HCT116 (cell line): ENCODE results near the gene CLTC. TPM values are rescaled to one million over a fixed set of nuclear protein-coding genes. Genes with fewer than 3 reads are reported as not detected.

Experiments used
- ATAC-seq: fragments of 200-7000 bp; cut with Tn5 transposase; 2 replicates; pipeline ENCODE4 v1.9.1; 2020; ENCODE audit warnings: mild to moderate bottlenecking, moderate library complexity
- BruUV-seq: library from RNA; stranded (reverse); fragments of 400-500 nt; replicated peaks from 2 replicates; lab custom pipeline; 2021; lab: Mats Ljungman, UMichigan
- CTCF ChIA-PET: fragments of 300-600 bp; sonication (Branson Sonifier 250); formaldehyde crosslinking; loops from one replicate; lab custom pipeline; 2021; ENCODE audit warnings: antibody characterized with exemption; lab: Charles Lee
- POLR2A ChIA-PET: fragments of 300-600, 350-600 bp; sonication (Branson Sonifier 250); formaldehyde crosslinking; loops from one replicate; lab custom pipeline; 2021; ENCODE audit warnings: antibody characterized with exemption; lab: Charles Lee
- RAD21 ChIA-PET, 2 experiments: fragments of 300-600 bp; sonication (Branson Sonifier 250); formaldehyde crosslinking; loops; one replicate each; lab custom pipeline; 2023; ENCODE audit warnings: low total read pairs in 2 of 2; ENCODE audit not compliant: uncharacterized antibody in 2 of 2, unreplicated experiment in 2 of 2, low non-redundant PET in 1 of 2; lab: Charles Lee
- DNase-seq: peaks from one replicate; pipeline ENCODE4 v3.0.0-alpha.2; 2010; ENCODE audit warnings: low read depth, low spot score
- H2AFZ ChIP-seq: fragments of 200-600 bp; shearing (Covaris generic), sonication (generic); 2 replicates; pipeline ENCODE4 v1.6.1; 2017; ENCODE audit warnings: low read depth, mixed run types, mixed read lengths, antibody characterized with exemption, low read length; ENCODE audit not compliant: poor library complexity, severe bottlenecking
- H3K27ac ChIP-seq: 2 replicates; pipeline ENCODE4 v1.5.1; 2012; ENCODE audit warnings: low read depth, low read length
- H3K27me3 ChIP-seq: fragments of 200-600 bp; sonication (generic); 2 replicates; pipeline ENCODE4 v1.6.1; 2016; ENCODE audit warnings: mixed run types, low read length, mixed read lengths; ENCODE audit not compliant: insufficient read depth
- H3K36me3 ChIP-seq, 2 experiments: fragments of 200-500 bp in 1 of 2; fragments of 200-600 bp in 1 of 2; sonication (Bioruptor generic) in 1 of 2; sonication (generic) in 1 of 2; 2 replicates each; pipeline versions ENCODE4 v1.5.1 to v1.6.1; 2014 to 2016; ENCODE audit warnings: low read length in 2 of 2, inconsistent platforms in 1 of 2, mixed read lengths in 1 of 2, mixed run types in 1 of 2; ENCODE audit not compliant: insufficient read depth in 2 of 2, control insufficient read depth in 1 of 2
- H3K4me1 ChIP-seq, 2 experiments: fragments of 200-600 bp in 1 of 2; sonication (generic) in 1 of 2; 2 replicates each; pipeline versions ENCODE4 v1.5.1 to v1.6.1; 2012 to 2017; ENCODE audit warnings: low read length in 2 of 2, inconsistent platforms in 1 of 2, mild to moderate bottlenecking in 1 of 2, mixed read lengths in 1 of 2, mixed run types in 1 of 2, moderate library complexity in 1 of 2; ENCODE audit not compliant: insufficient read depth in 2 of 2, control insufficient read depth in 1 of 2
- H3K4me2 ChIP-seq: fragments of 200-600 bp; sonication (generic); 2 replicates; pipeline ENCODE4 v1.6.1; 2017; ENCODE audit warnings: mixed run types, low read length, mixed read lengths
- H3K4me3 ChIP-seq, 2 experiments: fragments of 200-600 bp in 1 of 2; sonication (generic) in 1 of 2; replicated peaks in 1 of 2; 2 replicates each; pipeline ENCODE4 v1.5.1; 2011 to 2016; ENCODE audit warnings: low read length in 2 of 2, control low read depth in 1 of 2, low read depth in 1 of 2, mild to moderate bottlenecking in 1 of 2, mixed read lengths in 1 of 2, mixed run types in 1 of 2
- H3K79me2 ChIP-seq: fragments of 200-600 bp; sonication (generic); 2 replicates; pipeline ENCODE4 v1.6.1; 2017; ENCODE audit warnings: mild to moderate bottlenecking, mixed run types, low read length, moderate library complexity, mixed read lengths; ENCODE audit not compliant: insufficient read depth
- H3K9ac ChIP-seq: fragments of 200-600 bp; sonication (generic); 2 replicates; pipeline ENCODE4 v1.6.1; 2016; ENCODE audit warnings: low read length, mixed read lengths
- H3K9me2 ChIP-seq: fragments of 200-600 bp; sonication (generic), shearing (Covaris generic); 2 replicates; pipeline ENCODE4 v1.6.1; 2017; ENCODE audit warnings: mixed run types, mild to moderate bottlenecking, moderate library complexity; ENCODE audit not compliant: insufficient read depth
- H3K9me3 ChIP-seq, 2 experiments: fragments of 200-500 bp in 1 of 2; fragments of 200-600 bp in 1 of 2; sonication (Bioruptor generic) in 1 of 2; sonication (generic) in 1 of 2; 2 replicates each; pipeline ENCODE4 v1.6.1; 2014 to 2017; ENCODE audit warnings: low read length in 2 of 2, mixed read lengths in 2 of 2, inconsistent platforms in 1 of 2, low read depth in 1 of 2, mild to moderate bottlenecking in 1 of 2, mixed run types in 1 of 2, moderate library complexity in 1 of 2; ENCODE audit not compliant: control insufficient read depth in 1 of 2, insufficient read depth in 1 of 2
- H4K20me1 ChIP-seq: fragments of 200-600 bp; sonication (generic), shearing (Covaris generic); 2 replicates; pipeline ENCODE4 v1.6.1; 2017; ENCODE audit warnings: mixed run types, mild to moderate bottlenecking, moderate library complexity; ENCODE audit not compliant: insufficient read depth
- ELF1 ChIP-seq: IDR thresholded peaks from 2 replicates; pipeline ENCODE4 v1.6.1; 2012; ENCODE audit warnings: low read depth, borderline replicate concordance
- EZH2 ChIP-seq: fragments of 200-600 bp; sonication (generic); IDR thresholded peaks from 2 replicates; pipeline ENCODE4 v1.6.1; 2017; ENCODE audit warnings: antibody characterized with exemption, mixed run types
- EZH2phosphoT487 ChIP-seq: fragments of 200-600 bp; IDR thresholded peaks from 2 replicates; pipeline ENCODE4 v1.6.1; 2018; ENCODE audit warnings: antibody characterized with exemption, borderline replicate concordance
- FOSL1 ChIP-seq: IDR thresholded peaks from 2 replicates; pipeline ENCODE4 v1.6.1; 2012; ENCODE audit warnings: low read depth
- POLR2AphosphoS5 ChIP-seq: IDR thresholded peaks from 2 replicates; pipeline ENCODE4 v1.6.1; 2011; ENCODE audit warnings: mild to moderate bottlenecking, low read depth, low read length, moderate library complexity
- RAD21 ChIP-seq: IDR thresholded peaks from 2 replicates; pipeline ENCODE4 v1.6.1; 2012; ENCODE audit warnings: low read depth, mild to moderate bottlenecking
- SP1 ChIP-seq: IDR thresholded peaks from 2 replicates; pipeline ENCODE4 v1.6.1; 2012; ENCODE audit warnings: low read depth
- TCF7L2 ChIP-seq: IDR thresholded peaks from 2 replicates; pipeline ENCODE4 v1.7.0; 2011; ENCODE audit warnings: borderline replicate concordance, inconsistent platforms; ENCODE audit not compliant: insufficient read depth, insufficient read length; ENCODE audit errors: extremely low read depth
- YY1 ChIP-seq: IDR thresholded peaks from 2 replicates; pipeline ENCODE4 v1.6.1; 2011; ENCODE audit warnings: low read length, low read depth, moderate library complexity, mild to moderate bottlenecking; ENCODE audit not compliant: insufficient replicate concordance; ENCODE audit errors: extremely low read depth
- ZNF274 ChIP-seq: fragments of 200-500 bp; sonication (Bioruptor generic); IDR thresholded peaks from 2 replicates; pipeline ENCODE4 v1.6.1; 2014; ENCODE audit warnings: mild to moderate bottlenecking, low read depth, low read length, inconsistent platforms
- intact Hi-C: fragments of 100-400 bp; cut with micrococcal nuclease; formaldehyde crosslinking; loops from 2 replicates; pipeline ENCODE4 v1.10.0; 2022
- total RNA-seq: library from RNA; stranded (reverse); gene quantifications from one replicate; pipeline ENCODE4 v1.2.1, GENCODE V29; 2021; ENCODE audit not compliant: unreplicated experiment
- TF ChIP-seq, protein P1 (sequence below): IDR thresholded peaks from 2 replicates; pipeline ENCODE4 v1.6.1; 2012; ENCODE audit warnings: low read depth
- TF ChIP-seq, protein P2 (sequence below): IDR thresholded peaks from 2 replicates; pipeline ENCODE4 v1.6.1; 2011; ENCODE audit warnings: mild to moderate bottlenecking, low read length, moderate library complexity; ENCODE audit not compliant: insufficient replicate concordance; ENCODE audit errors: extremely low read depth
- TF ChIP-seq, protein P3 (sequence below): IDR thresholded peaks from 2 replicates; pipeline ENCODE4 v1.6.1; 2012
- TF ChIP-seq, protein P4 (sequence below): IDR thresholded peaks from 2 replicates; pipeline ENCODE4 v1.6.1; 2012

CLTC gene
- total RNA-seq, 1 experiment from 2014 or later: 351 TPM

DNA sequence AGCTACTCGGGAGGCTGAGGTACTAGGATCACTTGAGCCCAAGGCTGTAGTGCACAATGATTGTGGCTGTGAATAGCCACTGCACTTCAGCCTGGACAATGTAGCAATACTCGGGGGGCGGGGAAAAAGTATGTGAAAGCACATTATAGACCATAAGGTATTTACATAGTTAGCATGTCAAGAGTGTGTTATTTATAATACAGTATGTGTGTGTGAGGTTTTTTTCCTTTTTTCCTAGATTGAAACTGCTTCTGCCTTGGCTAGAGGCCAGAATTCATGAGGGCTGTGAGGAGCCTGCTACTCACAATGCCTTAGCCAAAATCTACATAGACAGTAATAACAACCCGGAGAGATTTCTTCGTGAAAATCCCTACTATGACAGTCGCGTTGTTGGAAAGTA lies 57.0 kb downstream of the CLTC start (continued):
- TF ChIP-seq, protein P1, sequence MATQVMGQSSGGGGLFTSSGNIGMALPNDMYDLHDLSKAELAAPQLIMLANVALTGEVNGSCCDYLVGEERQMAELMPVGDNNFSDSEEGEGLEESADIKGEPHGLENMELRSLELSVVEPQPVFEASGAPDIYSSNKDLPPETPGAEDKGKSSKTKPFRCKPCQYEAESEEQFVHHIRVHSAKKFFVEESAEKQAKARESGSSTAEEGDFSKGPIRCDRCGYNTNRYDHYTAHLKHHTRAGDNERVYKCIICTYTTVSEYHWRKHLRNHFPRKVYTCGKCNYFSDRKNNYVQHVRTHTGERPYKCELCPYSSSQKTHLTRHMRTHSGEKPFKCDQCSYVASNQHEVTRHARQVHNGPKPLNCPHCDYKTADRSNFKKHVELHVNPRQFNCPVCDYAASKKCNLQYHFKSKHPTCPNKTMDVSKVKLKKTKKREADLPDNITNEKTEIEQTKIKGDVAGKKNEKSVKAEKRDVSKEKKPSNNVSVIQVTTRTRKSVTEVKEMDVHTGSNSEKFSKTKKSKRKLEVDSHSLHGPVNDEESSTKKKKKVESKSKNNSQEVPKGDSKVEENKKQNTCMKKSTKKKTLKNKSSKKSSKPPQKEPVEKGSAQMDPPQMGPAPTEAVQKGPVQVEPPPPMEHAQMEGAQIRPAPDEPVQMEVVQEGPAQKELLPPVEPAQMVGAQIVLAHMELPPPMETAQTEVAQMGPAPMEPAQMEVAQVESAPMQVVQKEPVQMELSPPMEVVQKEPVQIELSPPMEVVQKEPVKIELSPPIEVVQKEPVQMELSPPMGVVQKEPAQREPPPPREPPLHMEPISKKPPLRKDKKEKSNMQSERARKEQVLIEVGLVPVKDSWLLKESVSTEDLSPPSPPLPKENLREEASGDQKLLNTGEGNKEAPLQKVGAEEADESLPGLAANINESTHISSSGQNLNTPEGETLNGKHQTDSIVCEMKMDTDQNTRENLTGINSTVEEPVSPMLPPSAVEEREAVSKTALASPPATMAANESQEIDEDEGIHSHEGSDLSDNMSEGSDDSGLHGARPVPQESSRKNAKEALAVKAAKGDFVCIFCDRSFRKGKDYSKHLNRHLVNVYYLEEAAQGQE: no peak
- TF ChIP-seq EZH2 (no peak), EZH2phosphoT487 (no peak), RAD21 (no peak), SP1 (no peak), TCF7L2 (no peak)
- TF ChIP-seq, all 23 proteins: peak for 0

DNA sequence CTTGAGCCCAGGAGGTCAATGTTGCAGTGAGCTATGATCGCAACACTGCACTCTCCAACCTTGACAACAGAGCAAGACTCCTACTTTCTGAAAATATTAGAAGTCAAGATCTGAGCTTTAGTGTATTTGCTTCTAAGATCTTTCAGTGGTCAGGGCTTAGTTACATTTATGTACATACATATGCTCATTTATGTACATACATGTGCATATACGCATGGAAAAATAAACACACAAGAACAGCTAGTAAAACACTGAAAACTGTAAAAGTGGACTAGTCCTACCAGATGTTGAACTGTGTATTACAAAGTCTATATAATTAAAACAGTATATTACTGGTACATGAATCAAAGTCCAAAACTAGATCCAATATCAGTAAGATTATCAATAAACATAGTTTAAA lies 59.2 kb downstream of the CLTC start:
- H3K4me1 ChIP-seq: no peaks in the 10 kb centered on the region
- ATAC-seq: no peak
- POLR2A ChIA-PET: no interaction called here
- H3K27ac ChIP-seq: no peak overlapping the region
- 0 out of 2 replicates have a peak, but pooled peaks cover 12% of the 10 kb centered on the region for H4K20me1 ChIP-seq
- no peak overlapping the region for H3K4me2 ChIP-seq
- H3K9ac ChIP-seq: no peak overlapping the region
- CTCF ChIA-PET: no interaction called here
- H2AFZ ChIP-seq: no peak overlapping the region
- H3K36me3 ChIP-seq: peaks cover 97 to 98% of the 10 kb centered on the region in 2 experiments
- H3K79me2 ChIP-seq: peaks cover 96% of the 10 kb centered on the region
- no peak for TF ChIP-seq SP1
- TF ChIP-seq FOSL1: no peak
- TF ChIP-seq EZH2phosphoT487: no peak
- no peak for TF ChIP-seq EZH2
- no peak for TF ChIP-seq ZNF274
- no peak for TF ChIP-seq TCF7L2
- TF ChIP-seq, protein P2, sequence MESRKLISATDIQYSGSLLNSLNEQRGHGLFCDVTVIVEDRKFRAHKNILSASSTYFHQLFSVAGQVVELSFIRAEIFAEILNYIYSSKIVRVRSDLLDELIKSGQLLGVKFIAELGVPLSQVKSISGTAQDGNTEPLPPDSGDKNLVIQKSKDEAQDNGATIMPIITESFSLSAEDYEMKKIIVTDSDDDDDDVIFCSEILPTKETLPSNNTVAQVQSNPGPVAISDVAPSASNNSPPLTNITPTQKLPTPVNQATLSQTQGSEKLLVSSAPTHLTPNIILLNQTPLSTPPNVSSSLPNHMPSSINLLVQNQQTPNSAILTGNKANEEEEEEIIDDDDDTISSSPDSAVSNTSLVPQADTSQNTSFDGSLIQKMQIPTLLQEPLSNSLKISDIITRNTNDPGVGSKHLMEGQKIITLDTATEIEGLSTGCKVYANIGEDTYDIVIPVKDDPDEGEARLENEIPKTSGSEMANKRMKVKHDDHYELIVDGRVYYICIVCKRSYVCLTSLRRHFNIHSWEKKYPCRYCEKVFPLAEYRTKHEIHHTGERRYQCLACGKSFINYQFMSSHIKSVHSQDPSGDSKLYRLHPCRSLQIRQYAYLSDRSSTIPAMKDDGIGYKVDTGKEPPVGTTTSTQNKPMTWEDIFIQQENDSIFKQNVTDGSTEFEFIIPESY: no peak
- TF ChIP-seq, protein P3, sequence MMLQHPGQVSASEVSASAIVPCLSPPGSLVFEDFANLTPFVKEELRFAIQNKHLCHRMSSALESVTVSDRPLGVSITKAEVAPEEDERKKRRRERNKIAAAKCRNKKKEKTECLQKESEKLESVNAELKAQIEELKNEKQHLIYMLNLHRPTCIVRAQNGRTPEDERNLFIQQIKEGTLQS: no peak
- TF ChIP-seq YY1: no peak
- TF ChIP-seq POLR2AphosphoS5: no peak
- no peak for TF ChIP-seq ELF1
- no peak for TF ChIP-seq RAD21
- TF ChIP-seq, protein P4, sequence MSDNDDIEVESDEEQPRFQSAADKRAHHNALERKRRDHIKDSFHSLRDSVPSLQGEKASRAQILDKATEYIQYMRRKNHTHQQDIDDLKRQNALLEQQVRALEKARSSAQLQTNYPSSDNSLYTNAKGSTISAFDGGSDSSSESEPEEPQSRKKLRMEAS: no peak
- no peaks in the 10 kb centered on the region for H3K9me3 ChIP-seq
- H3K27me3 ChIP-seq: no peaks in the 10 kb centered on the region
- no peak overlapping the region for H3K4me3 ChIP-seq
- RAD21 ChIA-PET: no interaction called here
- H3K9me2 ChIP-seq: no peaks in the 10 kb centered on the region
- BruUV-seq: no TSS peak
- DNase-seq: no peak
- intact Hi-C loops: no loop called here
